GM10266 (cell line): Measurements from ENCODE around the gene PHC1.
A peak's percentile ranks its signal among the peaks of the same experiment; 100 is the strongest.

ENCODE experiments used
- DNase-seq: peaks from one replicate; pipeline ENCODE4 v3.0.0; 2012; ENCODE audit errors: extremely low spot score
- TF ChIP-seq, protein P1 (sequence below): IDR thresholded peaks from 2 replicates; pipeline ENCODE4 v1.5.1; 2012; ENCODE audit warnings: mild to moderate bottlenecking, low read depth; ENCODE audit not compliant: control insufficient read depth, insufficient read depth; ENCODE audit errors: missing control alignments

PHC1 gene

GRCh38 chr12:8943565-8944186 is 29.4 kb downstream of the PHC1 start:
- DNase-seq, result no peak
- TF ChIP-seq, protein P1, sequence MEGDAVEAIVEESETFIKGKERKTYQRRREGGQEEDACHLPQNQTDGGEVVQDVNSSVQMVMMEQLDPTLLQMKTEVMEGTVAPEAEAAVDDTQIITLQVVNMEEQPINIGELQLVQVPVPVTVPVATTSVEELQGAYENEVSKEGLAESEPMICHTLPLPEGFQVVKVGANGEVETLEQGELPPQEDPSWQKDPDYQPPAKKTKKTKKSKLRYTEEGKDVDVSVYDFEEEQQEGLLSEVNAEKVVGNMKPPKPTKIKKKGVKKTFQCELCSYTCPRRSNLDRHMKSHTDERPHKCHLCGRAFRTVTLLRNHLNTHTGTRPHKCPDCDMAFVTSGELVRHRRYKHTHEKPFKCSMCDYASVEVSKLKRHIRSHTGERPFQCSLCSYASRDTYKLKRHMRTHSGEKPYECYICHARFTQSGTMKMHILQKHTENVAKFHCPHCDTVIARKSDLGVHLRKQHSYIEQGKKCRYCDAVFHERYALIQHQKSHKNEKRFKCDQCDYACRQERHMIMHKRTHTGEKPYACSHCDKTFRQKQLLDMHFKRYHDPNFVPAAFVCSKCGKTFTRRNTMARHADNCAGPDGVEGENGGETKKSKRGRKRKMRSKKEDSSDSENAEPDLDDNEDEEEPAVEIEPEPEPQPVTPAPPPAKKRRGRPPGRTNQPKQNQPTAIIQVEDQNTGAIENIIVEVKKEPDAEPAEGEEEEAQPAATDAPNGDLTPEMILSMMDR, result no peak

DNA sequence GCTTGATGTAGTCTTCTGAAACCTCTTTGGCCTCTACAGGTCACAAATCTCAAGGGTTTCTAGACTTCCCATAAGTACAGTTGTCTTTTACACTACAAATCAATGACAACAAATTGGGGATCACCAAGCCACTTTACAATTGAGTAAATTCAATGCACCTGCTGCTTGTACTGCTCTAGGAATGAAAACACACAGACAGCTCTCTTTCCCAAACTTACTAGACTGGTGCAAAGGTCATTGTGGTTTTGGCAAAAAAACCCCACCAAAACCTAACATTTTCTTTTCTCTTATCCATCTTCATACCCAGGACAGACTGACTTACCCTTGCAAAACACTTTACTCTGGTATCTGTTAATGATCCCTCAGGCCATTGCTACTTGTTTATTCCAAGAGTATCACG is 32.4 kb downstream of the PHC1 start:
- TF ChIP-seq, protein P1, result no peak

GRCh38 chr12:8947737-8948136 is 33.4 kb downstream of the PHC1 start:
- DNase-seq, result no peak
- TF ChIP-seq, protein P1, result no peak

More for the DNA sequence above, 32.4 kb downstream of the PHC1 start:
- DNase-seq, result peak; percentile 5

DNA sequence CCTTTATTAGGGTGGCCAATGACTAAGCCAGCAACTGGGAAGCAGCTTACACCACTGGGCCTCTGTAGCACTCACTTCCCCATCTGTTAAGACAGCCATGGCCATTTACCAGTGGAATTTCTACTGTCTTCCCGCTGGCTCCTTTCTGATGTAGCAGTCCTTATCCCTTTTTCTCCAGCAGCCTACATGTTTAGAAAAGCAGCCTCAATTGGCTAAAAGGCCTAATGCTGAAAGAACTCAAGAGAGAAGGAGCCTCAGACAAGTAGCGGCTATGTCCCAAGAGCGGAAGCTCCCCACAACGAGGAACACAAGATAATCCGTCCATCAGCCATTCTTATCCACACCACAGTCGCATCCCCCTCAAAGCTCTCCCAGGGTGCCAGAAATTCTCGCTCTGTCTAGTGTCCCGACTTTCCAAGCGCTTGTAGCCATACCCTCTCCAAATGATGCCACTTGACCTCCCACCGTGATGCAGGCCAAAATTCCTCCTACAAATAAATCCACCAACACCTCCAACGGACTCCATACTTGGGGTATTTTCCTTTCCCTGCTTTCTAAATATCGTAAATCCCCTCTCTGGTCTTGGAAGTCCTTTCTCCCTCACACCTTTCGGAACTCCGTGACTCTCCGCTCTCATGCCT is 34.5 kb downstream of the PHC1 start:
- TF ChIP-seq, protein P1, result no peak
- no peak for DNase-seq

- DNase-seq, result peak; percentile 86
- TF ChIP-seq, protein P1, result peak; percentile 76
These were observed 35.3 kb downstream of the PHC1 start, which contains the start of gene M6PR for GRCh38 chr12:8949342-8950220. M6PR (minus strand) TSS chr12:8949645; CDS start chr12:8946404, 3,241 bp downstream.

DNA sequence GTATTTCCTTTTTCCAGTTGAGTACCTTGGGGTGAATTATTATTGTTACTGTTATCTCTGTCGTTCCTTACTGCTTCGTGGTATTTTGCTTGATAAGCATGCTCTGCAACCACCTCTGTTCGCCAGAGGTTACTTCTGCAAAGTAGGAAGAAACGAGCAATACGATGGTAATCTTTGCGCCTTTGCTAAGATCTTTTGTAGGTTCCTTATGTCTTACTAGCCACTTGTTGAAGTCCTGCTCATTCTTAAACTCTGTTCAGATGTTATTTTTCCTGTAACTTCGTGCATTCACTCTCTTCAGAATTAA is 35.9 kb downstream of the PHC1 start:
- DNase-seq, result no peak
- TF ChIP-seq, protein P1, result no peak
